HG03565 (cell line): ENCODE results near the gene HNRNPF.
"Not testable (repeated sequence)": the region's sequence is repeated elsewhere in the genome, so short reads cannot be mapped to it uniquely, and the experiment has no call there.

Source experiments
- ATAC-seq: cut with Tn5 transposase; IDR thresholded peaks from one replicate; pipeline ENCODE4 v1.9.1; 2021; ENCODE audit warnings: mild to moderate bottlenecking, moderate library complexity; ENCODE audit not compliant: unreplicated experiment

The HNRNPF gene

DNA sequence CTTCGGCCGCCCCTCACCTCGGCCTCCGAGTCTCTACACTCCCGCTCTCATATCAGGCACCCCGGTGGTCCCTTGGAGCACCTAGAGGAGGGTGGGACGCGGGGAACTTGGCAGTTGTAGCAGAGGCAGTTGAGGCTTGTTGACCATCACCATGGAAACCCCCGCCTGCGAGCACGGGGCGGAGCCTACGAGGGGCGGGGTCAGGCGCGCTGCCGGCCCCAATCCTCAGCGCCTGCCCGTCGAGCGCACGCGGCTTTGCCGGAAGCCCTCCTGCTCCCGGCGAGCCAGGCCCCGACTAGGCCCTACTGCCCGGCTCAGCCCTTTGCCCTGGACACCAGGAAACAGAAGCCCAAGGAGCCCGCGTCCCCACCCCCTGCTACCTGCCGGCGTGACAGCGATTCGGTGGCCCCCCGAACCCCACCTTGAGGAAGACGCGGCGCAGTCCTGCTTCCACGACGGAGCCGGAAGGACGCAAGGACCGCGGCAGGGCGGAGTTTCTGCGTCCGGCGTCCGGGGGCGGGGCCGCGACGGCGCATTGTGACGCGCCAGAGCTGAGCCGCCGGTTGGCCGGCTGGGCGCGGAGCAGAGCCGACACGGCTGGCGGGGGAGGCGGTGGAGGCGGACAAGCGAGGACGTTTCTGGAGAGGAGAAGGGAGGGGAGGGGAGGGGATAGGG, at the start of gene HNRNPF:
Gene HNRNPF, minus strand, starts transcription at position 477 of the 675 bp plus-strand sequence. CDS start 21,302 bp downstream, outside the sequence.
- ATAC-seq: peak; percentile 58

DNA sequence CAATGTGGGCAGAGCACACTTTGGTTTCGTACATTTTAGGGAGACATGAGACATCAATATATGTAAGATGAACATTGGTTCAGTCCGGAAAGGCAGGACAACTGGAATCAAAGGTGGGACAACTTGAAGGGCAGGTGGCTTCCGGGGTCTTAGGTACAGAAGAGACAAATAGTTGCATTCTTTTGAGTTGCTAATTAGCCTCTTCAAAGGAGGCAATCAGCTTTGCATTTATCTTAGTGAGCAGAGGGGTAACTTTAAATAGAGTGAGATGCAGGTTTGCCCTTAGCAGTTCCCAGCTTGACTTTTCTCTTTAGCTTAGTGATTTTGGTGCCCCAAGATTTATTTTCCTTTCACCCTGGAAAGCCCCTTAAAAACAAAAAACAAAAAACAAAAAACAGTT, 49.2 kb upstream of the HNRNPF start:
- ATAC-seq: no peak

DNA sequence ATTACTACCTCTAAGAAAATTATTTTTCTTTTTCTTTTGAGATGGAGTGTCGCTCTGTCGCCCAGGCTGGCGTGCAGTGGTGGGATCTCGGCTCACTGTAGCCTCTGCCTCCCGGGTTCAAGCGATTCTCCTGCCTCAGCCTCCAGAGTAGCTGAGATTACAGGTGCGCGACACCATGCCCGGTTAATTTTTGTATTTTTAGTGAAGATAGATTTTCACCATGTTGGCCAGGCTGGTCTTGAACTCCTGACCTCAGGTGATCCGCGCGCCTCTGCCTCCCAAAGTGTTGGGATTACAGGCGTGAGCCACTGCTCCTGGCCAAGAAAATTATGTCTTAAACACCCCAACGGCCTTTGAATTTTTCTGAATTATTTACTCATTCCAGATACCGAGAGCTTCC, 47.6 kb upstream of the HNRNPF start:
- not testable (repeated sequence) for ATAC-seq

DNA sequence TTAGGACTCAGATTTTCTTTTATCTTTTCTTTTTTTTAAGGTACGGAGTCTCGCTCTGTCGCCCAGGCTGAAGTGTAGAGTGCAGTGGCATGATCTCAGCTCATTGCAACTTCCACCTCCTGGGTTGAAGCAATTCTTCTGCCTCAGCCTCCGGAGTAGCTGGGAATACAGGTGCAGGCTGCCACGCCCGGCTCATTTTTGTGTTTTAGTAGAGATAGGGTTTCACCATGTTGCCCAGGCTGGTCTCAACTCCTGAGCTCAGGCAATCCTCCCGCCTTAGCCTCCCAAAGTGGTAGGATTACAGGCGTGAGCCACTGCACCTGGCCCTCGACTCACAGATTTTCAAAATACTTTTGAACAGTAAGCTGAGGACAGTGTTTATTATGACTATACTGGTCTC, 45.0 kb upstream of the HNRNPF start:
- not testable (repeated sequence) for ATAC-seq

- ATAC-seq: peak; percentile 33
These were observed 44.4 kb upstream of the HNRNPF start for GRCh38 chr10:43453266-43453831.

- ATAC-seq: no peak
These were observed 43.4 kb upstream of the HNRNPF start for GRCh38 chr10:43452356-43452914.

- ATAC-seq: no peak
These were observed 39.8 kb upstream of the HNRNPF start for GRCh38 chr10:43448742-43449141.

DNA sequence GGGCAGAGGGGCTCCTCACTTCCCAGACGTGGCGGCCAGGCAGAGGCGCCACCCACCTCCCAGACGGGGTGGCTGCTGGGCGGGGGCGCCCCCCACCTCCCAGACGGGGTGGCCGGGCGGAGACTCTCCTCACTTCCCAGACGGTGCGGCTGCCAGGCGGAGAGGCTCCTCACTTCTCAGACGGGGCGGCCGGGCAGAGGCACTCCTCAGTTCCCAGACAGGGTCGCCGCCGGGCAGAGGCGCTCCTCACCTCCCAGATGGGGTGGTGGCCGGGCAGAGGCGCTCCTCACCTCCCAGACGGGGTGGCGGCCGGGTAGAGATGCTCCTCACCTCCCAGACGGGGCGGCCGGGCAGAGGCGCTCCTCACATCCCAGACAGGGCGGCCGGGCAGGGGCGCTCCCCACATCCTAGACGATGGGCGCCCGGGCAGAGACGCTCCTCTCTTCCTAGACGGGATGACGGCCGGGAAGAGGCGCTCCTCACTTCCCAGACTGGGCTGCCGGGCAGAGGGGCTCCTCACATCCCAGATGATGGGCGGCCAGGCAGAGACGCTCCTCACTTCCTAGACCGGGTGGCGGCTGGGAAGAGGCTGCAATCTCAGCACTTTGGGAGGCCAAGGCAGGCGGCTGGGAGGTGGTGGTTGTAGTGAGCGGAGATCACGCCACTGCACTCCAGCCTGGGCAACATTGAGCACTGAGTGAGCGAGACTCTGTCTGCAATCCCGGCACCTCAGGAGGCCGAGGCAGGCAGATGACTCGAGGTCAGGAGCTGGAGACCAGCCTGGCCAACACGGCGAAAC, 37.4 kb upstream of the HNRNPF start:
- not testable (repeated sequence) for ATAC-seq

- ATAC-seq: no peak
These were observed 36.0 kb upstream of the HNRNPF start for GRCh38 chr10:43444897-43445466.

- ATAC-seq: no peak
These were observed 35.3 kb upstream of the HNRNPF start for GRCh38 chr10:43444323-43444722.

GRCh38 chr10:43440463-43441134, 31.6 kb upstream of the HNRNPF start:
- no peak for ATAC-seq

DNA sequence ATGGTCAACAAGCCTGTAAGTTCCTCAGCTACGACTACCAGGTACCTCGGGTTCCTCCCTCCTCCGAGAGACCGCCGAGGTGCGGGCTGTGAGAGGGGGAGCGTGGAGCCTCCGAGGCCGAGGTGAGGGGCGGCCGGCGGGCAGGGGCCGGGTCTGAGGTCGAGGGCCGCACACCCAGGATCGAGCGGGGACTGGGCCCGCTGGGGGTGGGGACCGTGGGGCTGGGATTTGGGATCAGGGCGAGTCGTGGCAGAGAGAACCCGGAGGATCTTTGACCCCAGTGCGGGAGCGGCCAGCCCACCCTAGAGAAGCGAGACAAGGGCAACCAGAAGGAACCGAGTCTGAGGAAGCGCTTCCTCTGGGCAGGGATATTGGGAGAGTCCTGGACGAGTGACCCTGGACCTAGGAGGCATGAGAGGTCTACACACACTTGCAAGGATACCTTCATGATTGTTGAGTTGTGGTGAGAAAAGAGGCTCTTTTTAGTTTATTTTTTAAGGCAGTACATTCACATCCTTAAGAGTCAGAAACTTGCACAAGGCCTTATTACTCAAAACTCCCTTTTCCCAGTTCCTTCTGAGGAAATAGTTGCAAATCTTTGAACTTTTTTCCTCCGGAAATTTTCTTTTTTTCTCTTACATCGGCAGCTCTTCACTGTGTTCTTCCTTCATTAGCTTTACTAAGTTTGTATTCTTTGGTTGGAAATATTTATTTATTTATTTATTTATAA, 28.3 kb upstream of the HNRNPF start:
- no peak for ATAC-seq

DNA sequence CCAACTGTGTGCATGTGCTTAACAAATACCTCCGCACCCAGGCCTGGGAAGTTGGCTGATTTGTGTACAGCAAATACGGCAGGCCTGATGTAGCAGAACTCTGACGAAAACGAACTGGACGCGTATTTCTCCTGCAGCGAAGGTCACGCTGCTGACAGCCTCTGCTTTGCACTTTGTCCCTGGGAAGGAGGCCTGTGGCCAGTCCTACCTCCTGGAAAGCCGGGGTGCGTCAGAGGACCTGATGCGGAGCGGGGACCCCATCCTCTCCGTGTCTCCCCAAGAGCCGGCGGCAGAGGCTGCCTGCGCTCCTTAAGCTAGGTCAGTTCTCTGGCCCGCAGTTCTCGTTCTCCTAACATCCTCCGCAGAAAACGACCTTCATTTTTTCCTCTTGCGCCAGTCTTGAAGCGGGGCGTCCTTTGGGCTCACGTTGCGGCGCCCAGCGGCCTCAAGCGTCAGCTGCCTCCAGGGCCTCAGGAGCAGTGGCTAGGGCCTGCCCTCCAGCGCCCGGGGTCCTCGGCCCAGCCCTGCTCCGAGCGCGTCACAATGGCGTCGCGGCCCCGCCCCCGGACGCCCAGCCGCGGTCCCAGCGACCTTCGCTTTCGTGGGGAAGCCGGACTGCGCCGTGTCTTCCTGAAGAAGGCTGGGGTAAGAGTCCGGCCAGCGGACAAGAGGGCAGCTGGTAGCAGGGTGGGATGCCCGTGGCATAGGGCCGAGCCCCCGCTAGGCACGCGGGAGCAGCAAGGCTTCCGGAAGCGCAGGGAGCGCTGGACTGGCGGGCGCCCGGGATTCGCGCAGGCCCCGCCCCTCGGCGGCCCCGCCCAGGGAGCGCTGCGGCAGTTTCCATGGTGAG, 27.5 kb upstream of the HNRNPF start, which contains the start of gene ZNF487:
Gene ZNF487, plus strand, starts transcription at position 821 of the 850 bp plus-strand sequence. CDS start 38,703 bp downstream, outside the sequence.
- peak; percentile 93 for ATAC-seq

- no peak for ATAC-seq
These were observed 22.1 kb upstream of the HNRNPF start for GRCh38 chr10:43430926-43431663.

GRCh38 chr10:43427166-43427825, 18.3 kb upstream of the HNRNPF start:
- ATAC-seq: peak; percentile 68

DNA sequence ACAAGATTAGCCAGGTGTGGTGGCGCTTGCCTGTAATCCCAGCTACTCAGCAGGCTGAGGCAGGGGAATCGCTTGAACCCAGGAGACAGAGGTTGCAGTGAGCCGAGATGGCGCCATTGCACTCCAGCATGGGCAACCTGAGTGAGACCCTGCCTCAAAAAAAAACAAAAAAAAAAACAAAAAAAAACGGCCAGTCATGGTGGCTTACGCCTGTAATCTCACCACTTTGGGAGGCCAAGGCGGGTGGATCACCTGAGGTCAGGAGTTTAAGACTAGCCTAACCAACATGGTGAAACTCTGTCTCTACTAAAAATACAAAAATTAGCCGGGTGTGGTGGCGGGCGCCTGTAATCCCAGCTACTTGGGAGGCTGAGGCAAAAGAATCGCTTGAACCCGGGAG, 17.5 kb upstream of the HNRNPF start:
- not testable (repeated sequence) for ATAC-seq

DNA sequence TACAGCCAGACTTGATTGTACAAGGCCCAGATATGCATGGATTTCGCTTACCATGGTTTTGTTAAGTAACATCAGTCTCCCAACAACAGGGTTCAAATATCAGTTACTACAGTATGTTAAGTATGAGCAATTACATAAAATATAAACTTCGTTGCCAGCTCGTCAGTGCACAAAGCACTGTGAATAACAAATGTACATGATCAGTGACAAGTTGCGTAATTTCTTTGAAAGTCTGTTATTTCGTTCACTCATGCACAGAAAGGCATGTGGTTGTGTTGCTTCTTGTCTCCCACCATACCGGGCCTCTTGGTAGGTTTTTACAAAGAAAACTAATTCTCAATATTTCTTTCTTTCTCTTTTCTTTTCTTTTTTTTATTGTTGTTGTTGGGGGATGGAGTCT, 15.4 kb upstream of the HNRNPF start:
- ATAC-seq: no peak

GRCh38 chr10:43421944-43422343, 13.0 kb upstream of the HNRNPF start:
- not testable (repeated sequence) for ATAC-seq
